ENCODE results near the gene CCHCR1.

DNA sequence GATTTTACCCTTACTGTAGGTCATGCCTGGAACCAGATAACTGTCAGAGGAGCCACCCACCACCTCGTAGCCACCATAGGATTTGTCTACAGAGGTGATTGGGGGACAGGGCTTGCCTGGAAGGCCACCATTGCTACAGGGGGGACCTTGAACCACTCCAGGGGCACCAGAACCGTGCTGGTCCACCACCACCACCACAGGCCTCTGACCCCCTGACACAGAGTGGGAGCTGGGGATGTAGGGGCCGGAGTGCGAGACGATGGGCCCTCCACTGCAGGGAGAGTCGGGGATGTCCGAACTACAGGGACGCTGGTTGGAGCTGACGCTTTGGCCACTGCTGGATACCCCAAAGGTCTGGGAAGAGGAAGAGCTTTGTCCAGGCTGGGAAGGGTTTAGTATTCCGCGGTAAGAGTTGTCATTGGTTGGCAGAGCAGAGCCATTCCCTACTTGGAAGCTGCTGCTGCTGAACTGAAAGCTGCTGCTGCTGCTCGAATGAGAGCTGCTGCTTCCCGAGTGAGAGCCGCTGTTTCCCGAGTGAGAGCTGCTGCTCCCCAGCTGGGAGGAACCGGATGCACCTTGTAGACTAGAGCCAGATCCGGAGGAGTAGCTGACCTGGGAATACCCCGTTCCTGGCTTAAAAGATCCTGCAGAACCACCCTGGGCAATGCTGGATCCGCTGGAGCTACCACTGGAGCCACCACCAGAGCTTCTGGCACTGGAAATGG lies 40.8 kb downstream of the CCHCR1 start:
- TF ChIP-seq ESRRG (CRISPR knock-in tag; IDR thresholded peaks at IDR 0.05) = no peak
- no peak for TF ChIP-seq CSRNP3 (CRISPR knock-in tag; IDR thresholded peaks at IDR 0.05)
- TF ChIP-seq, protein P1, sequence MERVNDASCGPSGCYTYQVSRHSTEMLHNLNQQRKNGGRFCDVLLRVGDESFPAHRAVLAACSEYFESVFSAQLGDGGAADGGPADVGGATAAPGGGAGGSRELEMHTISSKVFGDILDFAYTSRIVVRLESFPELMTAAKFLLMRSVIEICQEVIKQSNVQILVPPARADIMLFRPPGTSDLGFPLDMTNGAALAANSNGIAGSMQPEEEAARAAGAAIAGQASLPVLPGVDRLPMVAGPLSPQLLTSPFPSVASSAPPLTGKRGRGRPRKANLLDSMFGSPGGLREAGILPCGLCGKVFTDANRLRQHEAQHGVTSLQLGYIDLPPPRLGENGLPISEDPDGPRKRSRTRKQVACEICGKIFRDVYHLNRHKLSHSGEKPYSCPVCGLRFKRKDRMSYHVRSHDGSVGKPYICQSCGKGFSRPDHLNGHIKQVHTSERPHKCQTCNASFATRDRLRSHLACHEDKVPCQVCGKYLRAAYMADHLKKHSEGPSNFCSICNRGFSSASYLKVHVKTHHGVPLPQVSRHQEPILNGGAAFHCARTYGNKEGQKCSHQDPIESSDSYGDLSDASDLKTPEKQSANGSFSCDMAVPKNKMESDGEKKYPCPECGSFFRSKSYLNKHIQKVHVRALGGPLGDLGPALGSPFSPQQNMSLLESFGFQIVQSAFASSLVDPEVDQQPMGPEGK (CRISPR knock-in tag; IDR thresholded peaks at IDR 0.05; ENCODE audit: borderline replicate concordance) = no peak
- no peak for TF ChIP-seq OSR1 (CRISPR knock-in tag; IDR thresholded peaks at IDR 0.05)
- TF ChIP-seq ZFP3 (CRISPR knock-in tag; IDR thresholded peaks at IDR 0.05) = no peak
- no peak for TF ChIP-seq GLIS3 (CRISPR knock-in tag; IDR thresholded peaks at IDR 0.05)
- TF ChIP-seq ARNTL (CRISPR knock-in tag; IDR thresholded peaks at IDR 0.05; ENCODE audit: borderline replicate concordance, low read depth) = no peak
- no peak for TF ChIP-seq ZFP30 (CRISPR knock-in tag; IDR thresholded peaks at IDR 0.05)
- no peak for TF ChIP-seq CREB5 (CRISPR knock-in tag; IDR thresholded peaks at IDR 0.05; ENCODE audit: low read depth)
- TF ChIP-seq TCF4 (CRISPR knock-in tag; IDR thresholded peaks at IDR 0.05; ENCODE audit: borderline replicate concordance) = no peak
- no peak for TF ChIP-seq TOX (CRISPR knock-in tag; IDR thresholded peaks at IDR 0.05; ENCODE audit: borderline replicate concordance)
